Breast epithelium (tissue), 3 donors: ENCODE data around the gene BABAM2.

Experiments used
- CTCF ChIP-seq, 3 donors: fragments of 450-650 bp; IDR thresholded peaks; one replicate each; pipeline ENCODE4 v1.5.1; 2016 to 2017; ENCODE audit warnings: antibody characterized with exemption in 3 of 3, mild to moderate bottlenecking in 3 of 3, moderate library complexity in 3 of 3
- POLR2A ChIP-seq: fragments of 450-650 bp; IDR thresholded peaks from one replicate; pipeline ENCODE4 v1.6.1; 2016; ENCODE audit warnings: antibody characterized with exemption, mild to moderate bottlenecking, moderate library complexity

DNA sequence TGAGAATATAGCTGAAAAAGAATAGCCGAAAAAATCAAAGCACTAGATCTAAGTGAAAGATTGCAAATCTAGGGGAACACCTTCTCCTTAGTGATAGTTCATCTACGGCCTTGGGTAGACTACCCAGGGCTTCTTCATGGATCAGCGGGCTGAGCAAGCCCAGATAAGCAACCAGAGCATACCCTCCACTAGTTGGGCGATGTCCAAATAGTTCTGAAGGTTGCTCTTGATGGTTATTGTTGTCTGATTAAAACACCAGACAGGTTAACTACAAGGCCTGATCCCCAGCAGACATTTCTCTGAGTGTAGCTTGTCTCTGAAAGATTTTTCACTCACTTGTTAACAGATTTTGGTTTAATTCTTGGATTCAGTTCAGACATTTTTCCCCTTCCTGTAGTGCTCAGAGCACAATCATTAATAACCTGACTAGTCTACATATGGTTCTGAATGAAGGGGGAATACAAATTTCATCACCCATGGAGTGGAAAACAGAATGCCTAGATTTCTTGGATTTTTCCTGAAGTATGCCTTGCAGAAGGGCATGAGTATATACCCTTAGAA, 99.6 kb downstream of the BABAM2 start:
- TF ChIP-seq POLR2A (no peak), CTCF (IDR thresholded peaks at IDR 0.05) (no peak)
